ENCODE measurements around the gene PWP2.

The PWP2 gene

GRCh38 chr21:44084496-44085241, 22.5 kb upstream of the PWP2 start:
- Histone ChIP-seq H3K9me3 (no peaks in the 10 kb centered on the region), H3K4me3 (no peak overlapping the region), H3K36me3 (peaks cover 83 to 100% (median 84%) of the 10 kb centered on the region in 3 donors), H3K27ac (no peak overlapping the region), H3K4me1 (no peaks in the 10 kb centered on the region), H3K27me3 (no peaks in the 10 kb centered on the region)
- no peak for TF ChIP-seq CTCF (IDR thresholded peaks at IDR 0.05)
- intact Hi-C loops (cut with DNase I; ENCODE audit: low total_unique reads): no loop called here
- DNase-seq: no peak

- Histone ChIP-seq H3K36me3 (peaks cover 82 to 100% (median 85%) of the 10 kb centered on the region in 3 donors), H3K27me3 (no peaks in the 10 kb centered on the region), H3K4me3 (no peak overlapping the region), H3K9me3 (no peaks in the 10 kb centered on the region), H3K27ac (no peak overlapping the region), H3K4me1 (no peaks in the 10 kb centered on the region)
- intact Hi-C loops (cut with DNase I; ENCODE audit: low total_unique reads): no loop called here
- TF ChIP-seq CTCF (IDR thresholded peaks at IDR 0.05): no peak
- no peak for DNase-seq
These were observed 21.5 kb upstream of the PWP2 start for GRCh38 chr21:44085491-44086321.

GRCh38 chr21:44086636-44087425, 20.4 kb upstream of the PWP2 start:
- Histone ChIP-seq H3K27me3 (no peaks in the 10 kb centered on the region), H3K36me3 (peaks cover 71 to 100% (median 86%) of the 10 kb centered on the region in 3 donors), H3K4me3 (no peak overlapping the region), H3K4me1 (no peaks in the 10 kb centered on the region), H3K9me3 (no peaks in the 10 kb centered on the region), H3K27ac (no peak overlapping the region)
- DNase-seq: no peak
- no peak for TF ChIP-seq CTCF (IDR thresholded peaks at IDR 0.05)
- intact Hi-C loops (cut with DNase I; ENCODE audit: low total_unique reads): no loop called here

- H3K36me3 ChIP-seq: peaks cover 62 to 100% (median 83%) of the 10 kb centered on the region in 3 donors
- no peak for TF ChIP-seq CTCF (IDR thresholded peaks at IDR 0.05)
- no peak overlapping the region for H3K4me3 ChIP-seq
- no peak overlapping the region for H3K27ac ChIP-seq
- no peak for DNase-seq
- H3K27me3 ChIP-seq: no peaks in the 10 kb centered on the region
- intact Hi-C loops (cut with DNase I; ENCODE audit: low total_unique reads): no loop called here
- no peaks in the 10 kb centered on the region for H3K9me3 ChIP-seq
- H3K4me1 ChIP-seq: no peaks in the 10 kb centered on the region
These were observed 19.5 kb upstream of the PWP2 start for GRCh38 chr21:44087426-44088400.

GRCh38 chr21:44088401-44088780, 18.8 kb upstream of the PWP2 start:
- Histone ChIP-seq H3K4me1 (no peaks in the 10 kb centered on the region), H3K36me3 (peaks cover 57 to 100% (median 85%) of the 10 kb centered on the region in 3 donors), H3K9me3 (no peaks in the 10 kb centered on the region), H3K27me3 (no peaks in the 10 kb centered on the region), H3K4me3 (no peak overlapping the region), H3K27ac (no peak overlapping the region)
- no peak for DNase-seq
- no peak for TF ChIP-seq CTCF (IDR thresholded peaks at IDR 0.05)
- intact Hi-C loops (cut with DNase I; ENCODE audit: low total_unique reads): no loop called here

Data from tibial artery (tissue), 4 donors.